ENCODE measurements around the gene LYRM1. TPM values are rescaled to one million over a fixed set of nuclear protein-coding genes. Genes with fewer than 3 reads are reported as not detected.

Gene LYRM1
- total and polyA plus RNA-seq, 2 of the 4 experiments (the other 2 are of a cell fraction), result 19.0 to 35.0 TPM

- TF ChIP-seq RCOR1 (IDR thresholded peaks at IDR 0.05; ENCODE audit: insufficient replicate concordance, low read length), result peak; percentile 27
- TF ChIP-seq BHLHE40 (IDR thresholded peaks at IDR 0.05; ENCODE audit: low read depth, low read length), result no peak
These were observed 6.0 kb downstream of the LYRM1 start (continued) for GRCh38 chr16:20906341-20907255.

- no peak for TF ChIP-seq MAZ (IDR thresholded peaks at IDR 0.05; ENCODE audit: borderline replicate concordance, low read depth, low read length)
- TF ChIP-seq RFX5 (IDR thresholded peaks at IDR 0.05; ENCODE audit: low read depth, low read length), result no peak
- no peak for TF ChIP-seq CTCF (conservative IDR thresholded peaks at IDR 0.05; ENCODE audit: low read depth, low read length)
- TF ChIP-seq USF2 (IDR thresholded peaks at IDR 0.05; ENCODE audit: low read depth, low read length), result no peak
- peak; percentile 99 for TF ChIP-seq CEBPB (IDR thresholded peaks at IDR 0.05; ENCODE audit: low read depth, low read length)
- TF ChIP-seq FOS (IDR thresholded peaks at IDR 0.05; ENCODE audit: low read depth, low read length), result 0 out of 2 replicates have a peak, but pooled peaks have one; percentile 48
- TF ChIP-seq NFE2L2 (IDR thresholded peaks at IDR 0.05; ENCODE audit: low read depth, low read length), result no peak
- TF ChIP-seq BHLHE40 (IDR thresholded peaks at IDR 0.05; ENCODE audit: low read depth, low read length), result no peak
- no peak for TF ChIP-seq RCOR1 (IDR thresholded peaks at IDR 0.05; ENCODE audit: insufficient replicate concordance, low read length)
- TF ChIP-seq POLR2A (IDR thresholded peaks at IDR 0.05; ENCODE audit: low read depth, low read length), result no peak
- dilution Hi-C loops (cut with HindIII; ENCODE audit: low sequenced_read_pairs, unreplicated experiment) (no loop called here), intact Hi-C loops (cut with micrococcal nuclease) (no loop called here), in situ Hi-C loops (cut with MboI; ENCODE audit: low sequenced_read_pairs) (no loop called here)
- Histone ChIP-seq H2AK5ac (ENCODE audit: low read depth, low read length) (peak overlapping the region; percentile 55; the same call in 1 of the 2 replicates), H2AFZ (replicated peaks; ENCODE audit: low read length, poor library complexity) (no peak overlapping the region), H2BK15ac (ENCODE audit: low read depth, low read length) (peak overlapping the region; percentile 67; the same call in 2 of the 3 replicates), H3K14ac (replicated peaks; ENCODE audit: low read depth, low read length) (peak overlapping the region; percentile 56; the same call in 1 of the 2 replicates), H3K56ac (ENCODE audit: extremely low read depth, insufficient read depth, low read length) (peak overlapping the region; percentile 71; the same call in 1 of the 2 replicates), H3K4me3 (ENCODE audit: insufficient read depth, low read depth, low read length) (no peak overlapping the region), H3K23ac (ENCODE audit: low read depth, low read length) (peak overlapping the region; percentile 72; the same call in 1 of the 2 replicates), H2BK5ac (ENCODE audit: low read depth, low read length, poor library complexity, severe bottlenecking) (peak overlapping the region; percentile 93), H4K5ac (ENCODE audit: low read depth, low read length) (peak overlapping the region; percentile 9; the same call in 1 of the 2 replicates), H3K9ac (ENCODE audit: low read depth, low read length) (no peak overlapping the region; the same call in 1 of the 2 replicates), H4K91ac (ENCODE audit: insufficient read depth, low read depth, low read length) (peak overlapping the region; percentile 68), H3K4me2 (ENCODE audit: low read depth, low read length) (peak overlapping the region; percentile 0; the same call in 1 of the 2 replicates), H3K9me3 (ENCODE audit: control insufficient read depth, insufficient read depth, low read length) (no peaks in the 10 kb centered on the region), H3K27ac (ENCODE audit: insufficient read depth, low read length) (peak overlapping the region; percentile 57), H3K4me1 (ENCODE audit: control insufficient read depth, insufficient read depth, low read length) (peaks cover 24% of the 10 kb centered on the region), H3K79me1 (ENCODE audit: low read depth in 1 of 2, low read length in 2 of 2) (peaks cover 10 to 43% of the 10 kb centered on the region in 2 experiments), H2AK9ac (replicated peaks; ENCODE audit: low read depth, low read length, poor library complexity) (no peak overlapping the region), H3K4ac (ENCODE audit: low read depth, low read length) (peak overlapping the region; percentile 83; the same call in 1 of the 2 replicates), H2BK20ac (ENCODE audit: low read depth, low read length) (peak overlapping the region; percentile 86), H3K18ac (ENCODE audit: low read depth, low read length) (peak overlapping the region; percentile 29; the same call in 1 of the 2 replicates), H4K8ac (ENCODE audit: low read depth in 2 of 2, low read length in 2 of 2) (peak overlapping the region; percentile 53 to 72; a peak in 3 of 4 replicates), H3K36me3 (ENCODE audit: control insufficient read depth, insufficient read depth, low read length) (no peaks in the 10 kb centered on the region), H4K20me1 (ENCODE audit: insufficient read depth, low read length) (no peaks in the 10 kb centered on the region), H3K9me1 (ENCODE audit: insufficient read depth, low read length) (peaks cover 24% of the 10 kb centered on the region), H3K27me3 (ENCODE audit: control insufficient read depth, insufficient read depth, low read length) (no peaks in the 10 kb centered on the region), H2BK120ac (ENCODE audit: low read depth, low read length) (peak overlapping the region; percentile 88)
- DNase-seq, result peak; percentile 92
- ChIA-PET POLR2A (ENCODE audit: unreplicated experiment) (no interaction called here), CTCF (no interaction called here)
- no TSS peak for BruUV-seq (replicated peaks)
- ATAC-seq (ENCODE audit: low read depth), result peak; percentile 13
- no CpG with 5 or more reads among the region's 2 CpGs for WGBS, 2 experiments (ENCODE audit: extremely low coverage in 2 of 2, insufficient read length in 1 of 2)
These were observed 10.3 kb downstream of the LYRM1 start for GRCh38 chr16:20910781-20911321.

Data from IMR-90 (cell line).